ENCODE measurements around the gene HNRNPAB. TPM values are rescaled to one million over a fixed set of nuclear protein-coding genes. Genes with fewer than 3 reads are reported as not detected.
A peak's percentile ranks its signal among the peaks of the same experiment; 100 is the strongest.
"Not testable (repeated sequence)": the region's sequence is repeated elsewhere in the genome, so short reads cannot be mapped to it uniquely, and the experiment has no call there.

HNRNPAB gene
- total and polyA plus RNA-seq, 5 donors from 2014 or later: 63.1 to 79.5 (median 65.7) TPM

GRCh38 chr5:178250263-178250662 is 45.9 kb downstream of the HNRNPAB start:
- Mint-ChIP-seq H3K27ac (no peak overlapping the region), H3K27me3 (no peaks in the 10 kb centered on the region), H3K4me1 (peaks cover 0 to 5% (median 0%) of the 10 kb centered on the region in 4 donors), H3K36me3 (no peaks in the 10 kb centered on the region), H3K4me3 (no peak overlapping the region), H3K9me3 (no peaks in the 10 kb centered on the region)
- Histone ChIP-seq H3K27me3 (ENCODE audit: control insufficient read depth, insufficient read depth, low read length) (no peaks in the 10 kb centered on the region), H3K36me3 (ENCODE audit: control insufficient read depth, insufficient read depth, low read length) (no peaks in the 10 kb centered on the region), H3K27ac (ENCODE audit: insufficient read depth, low read length, poor library complexity, severe bottlenecking) (no peak overlapping the region), H3K9me3 (ENCODE audit: control insufficient read depth in 2 of 2, low read length in 2 of 2) (no peaks in the 10 kb centered on the region), H3K4me3 (ENCODE audit: low read depth, low read length) (no peak overlapping the region), H3K4me1 (ENCODE audit: control insufficient read depth, insufficient read depth, low read length, poor library complexity, severe bottlenecking) (no peaks in the 10 kb centered on the region)
- no peak for DNase-seq
- no peak for ATAC-seq (ENCODE audit: low read depth in 2 of 2)

- H3K27me3 ChIP-seq (ENCODE audit: control insufficient read depth, insufficient read depth, low read length): no peaks in the 10 kb centered on the region
- Mint-ChIP-seq H3K27me3 (no peaks in the 10 kb centered on the region), H3K36me3 (no peaks in the 10 kb centered on the region), H3K4me1 (peaks cover 0 to 2% (median 0%) of the 10 kb centered on the region in 4 donors), H3K27ac (no peak overlapping the region), H3K4me3 (no peak overlapping the region), H3K9me3 (no peaks in the 10 kb centered on the region)
- no peaks in the 10 kb centered on the region for H3K4me1 ChIP-seq (ENCODE audit: control insufficient read depth, insufficient read depth, low read length, poor library complexity, severe bottlenecking)
- DNase-seq: no peak
- no peak for ATAC-seq (ENCODE audit: low read depth in 2 of 2)
- no peaks in the 10 kb centered on the region for H3K36me3 ChIP-seq (ENCODE audit: control insufficient read depth, insufficient read depth, low read length)
- no peak overlapping the region for H3K27ac ChIP-seq (ENCODE audit: insufficient read depth, low read length, poor library complexity, severe bottlenecking)
- no peak overlapping the region for H3K4me3 ChIP-seq (ENCODE audit: low read depth, low read length)
- H3K9me3 ChIP-seq (ENCODE audit: control insufficient read depth in 2 of 2, low read length in 2 of 2): no peaks in the 10 kb centered on the region
These were observed 47.9 kb downstream of the HNRNPAB start for GRCh38 chr5:178252258-178252657.

GRCh38 chr5:178253632-178254031 is 49.3 kb downstream of the HNRNPAB start:
- not testable (repeated sequence) for H3K9me3 ChIP-seq (ENCODE audit: control insufficient read depth in 2 of 2, low read length in 2 of 2); H3K27ac ChIP-seq (ENCODE audit: insufficient read depth, low read length, poor library complexity, severe bottlenecking); DNase-seq; H3K27me3 Mint-ChIP-seq; H3K27me3 ChIP-seq (ENCODE audit: control insufficient read depth, insufficient read depth, low read length); H3K4me3 ChIP-seq (ENCODE audit: low read depth, low read length); H3K36me3 ChIP-seq (ENCODE audit: control insufficient read depth, insufficient read depth, low read length); H3K4me1 ChIP-seq (ENCODE audit: control insufficient read depth, insufficient read depth, low read length, poor library complexity, severe bottlenecking); H3K9me3 Mint-ChIP-seq; H3K4me1 Mint-ChIP-seq; H3K36me3 Mint-ChIP-seq; H3K27ac Mint-ChIP-seq; H3K4me3 Mint-ChIP-seq; ATAC-seq (ENCODE audit: low read depth in 2 of 2)

GRCh38 chr5:178256746-178257145 is 52.4 kb downstream of the HNRNPAB start:
- no peaks in the 10 kb centered on the region for H3K36me3 Mint-ChIP-seq
- Histone ChIP-seq H3K4me3 (ENCODE audit: low read depth, low read length) (no peak overlapping the region), H3K9me3 (ENCODE audit: control insufficient read depth in 2 of 2, low read length in 2 of 2) (no peaks in the 10 kb centered on the region), H3K36me3 (ENCODE audit: control insufficient read depth, insufficient read depth, low read length) (no peaks in the 10 kb centered on the region), H3K4me1 (ENCODE audit: control insufficient read depth, insufficient read depth, low read length, poor library complexity, severe bottlenecking) (no peaks in the 10 kb centered on the region), H3K27me3 (ENCODE audit: control insufficient read depth, insufficient read depth, low read length) (no peaks in the 10 kb centered on the region), H3K27ac (ENCODE audit: insufficient read depth, low read length, poor library complexity, severe bottlenecking) (no peak overlapping the region)
- ATAC-seq (ENCODE audit: low read depth in 2 of 2) (no peak), DNase-seq (no peak)
- no peak overlapping the region for H3K27ac Mint-ChIP-seq
- H3K4me3 Mint-ChIP-seq: no peak overlapping the region
- no peaks in the 10 kb centered on the region for H3K4me1 Mint-ChIP-seq
- H3K27me3 Mint-ChIP-seq: no peaks in the 10 kb centered on the region
- no peaks in the 10 kb centered on the region for H3K9me3 Mint-ChIP-seq

GRCh38 chr5:178257650-178258049 is 53.3 kb downstream of the HNRNPAB start:
- ATAC-seq (ENCODE audit: low read depth in 2 of 2) (no peak), DNase-seq (no peak)
- no peak overlapping the region for H3K4me3 ChIP-seq (ENCODE audit: low read depth, low read length)
- no peaks in the 10 kb centered on the region for H3K4me1 ChIP-seq (ENCODE audit: control insufficient read depth, insufficient read depth, low read length, poor library complexity, severe bottlenecking)
- H3K36me3 Mint-ChIP-seq: no peaks in the 10 kb centered on the region
- H3K27ac Mint-ChIP-seq: no peak overlapping the region
- H3K4me1 Mint-ChIP-seq: no peaks in the 10 kb centered on the region
- no peaks in the 10 kb centered on the region for H3K9me3 ChIP-seq (ENCODE audit: control insufficient read depth in 2 of 2, low read length in 2 of 2)
- no peaks in the 10 kb centered on the region for H3K27me3 ChIP-seq (ENCODE audit: control insufficient read depth, insufficient read depth, low read length)
- no peaks in the 10 kb centered on the region for H3K27me3 Mint-ChIP-seq
- no peak overlapping the region for H3K27ac ChIP-seq (ENCODE audit: insufficient read depth, low read length, poor library complexity, severe bottlenecking)
- no peaks in the 10 kb centered on the region for H3K9me3 Mint-ChIP-seq
- no peak overlapping the region for H3K4me3 Mint-ChIP-seq
- H3K36me3 ChIP-seq (ENCODE audit: control insufficient read depth, insufficient read depth, low read length): no peaks in the 10 kb centered on the region

GRCh38 chr5:178259623-178260536 is 55.5 kb downstream of the HNRNPAB start:
- no peak for ATAC-seq (ENCODE audit: low read depth in 2 of 2)
- Histone ChIP-seq H3K27ac (ENCODE audit: insufficient read depth, low read length, poor library complexity, severe bottlenecking) (no peak overlapping the region), H3K36me3 (ENCODE audit: control insufficient read depth, insufficient read depth, low read length) (no peaks in the 10 kb centered on the region), H3K4me3 (ENCODE audit: low read depth, low read length) (no peak overlapping the region), H3K27me3 (ENCODE audit: control insufficient read depth, insufficient read depth, low read length) (no peaks in the 10 kb centered on the region), H3K9me3 (ENCODE audit: control insufficient read depth in 2 of 2, low read length in 2 of 2) (no peaks in the 10 kb centered on the region), H3K4me1 (ENCODE audit: control insufficient read depth, insufficient read depth, low read length, poor library complexity, severe bottlenecking) (no peaks in the 10 kb centered on the region)
- H3K4me1 Mint-ChIP-seq: no peaks in the 10 kb centered on the region
- H3K36me3 Mint-ChIP-seq: no peaks in the 10 kb centered on the region
- no peak for DNase-seq
- no peak overlapping the region for H3K4me3 Mint-ChIP-seq
- H3K9me3 Mint-ChIP-seq: peaks cover 0 to 2% (median 0%) of the 10 kb centered on the region in 7 donors
- H3K27me3 Mint-ChIP-seq: peaks cover under 1% of the 10 kb centered on the region
- peak overlapping the region in 1 of 3 donors; percentile 7 for H3K27ac Mint-ChIP-seq

Other genes with a start within 250 kb of the HNRNPAB start
- not detected for gene PROP1, start 208.3 kb upstream of the HNRNPAB start, total RNA-seq
- gene PROP1, start 208.3 kb upstream of the HNRNPAB start, polyA plus RNA-seq: not detected
- gene N4BP3, start 91.0 kb upstream of the HNRNPAB start, total RNA-seq: 2.5 TPM
- gene N4BP3, start 91.0 kb upstream of the HNRNPAB start, polyA plus RNA-seq: under 1 TPM; 0.07 to 0.41 (median 0.34) TPM
- 22.0 TPM for gene RMND5B, start 73.5 kb upstream of the HNRNPAB start, total RNA-seq
- gene RMND5B, start 73.5 kb upstream of the HNRNPAB start, polyA plus RNA-seq: 10 to 100 TPM; 32.8 to 39.9 (median 35.7) TPM
- gene NHP2, start 50.6 kb upstream of the HNRNPAB start, total RNA-seq: 43.7 TPM
- 100 to 1,000 TPM; 166 to 198 (median 170) TPM for gene NHP2, start 50.6 kb upstream of the HNRNPAB start, polyA plus RNA-seq
- not detected for gene GMCL2, start 17.2 kb upstream of the HNRNPAB start, total RNA-seq
- under 1 TPM in 1 of 4 donors, not detected in 3; 0.11 TPM for gene GMCL2, start 17.2 kb upstream of the HNRNPAB start, polyA plus RNA-seq
- 165 TPM for gene PHYKPL, start 28.3 kb downstream of the HNRNPAB start, total RNA-seq
- 10 to 100 TPM; 41.5 to 45.5 (median 42.5) TPM for gene PHYKPL, start 28.3 kb downstream of the HNRNPAB start, polyA plus RNA-seq

All from CD4-positive, CD25-positive, alpha-beta regulatory T cell (primary cell).